Mesothelial cell of epicardium (in vitro differentiated cells): ENCODE results near the gene RRM2. TPM values are rescaled to one million over a fixed set of nuclear protein-coding genes. Genes with fewer than 3 reads are reported as not detected.

Experiments
- DNase-seq, 2 experiments: peaks; one replicate each; pipeline ENCODE4 v3.0.0; 2021; ENCODE audit warnings: low spot score in 2 of 2; ENCODE audit not compliant: unreplicated experiment in 2 of 2
- H3K27ac Mint-ChIP-seq: 2 replicates; pipeline ENCODE4 v1.8.0; 2021; ENCODE audit warnings: mixed read lengths
- H3K27me3 Mint-ChIP-seq: 2 replicates; pipeline ENCODE4 v1.8.0; 2021; ENCODE audit warnings: low read depth, mixed read lengths
- H3K36me3 Mint-ChIP-seq: 2 replicates; pipeline ENCODE4 v1.8.0; 2021; ENCODE audit warnings: mixed read lengths
- H3K4me1 Mint-ChIP-seq: 2 replicates; pipeline ENCODE4 v1.8.0; 2021; ENCODE audit warnings: mixed read lengths
- H3K4me3 Mint-ChIP-seq: 2 replicates; pipeline ENCODE4 v1.8.0; 2021; ENCODE audit warnings: mild to moderate bottlenecking, moderate library complexity, mixed read lengths
- H3K9me3 Mint-ChIP-seq: 2 replicates; pipeline ENCODE4 v1.8.0; 2021; ENCODE audit warnings: mixed read lengths
- total RNA-seq: library from RNA; stranded (reverse); gene quantifications from 3 replicates; pipeline ENCODE4 v1.2.1, GENCODE V29; 2021
- TF ChIP-seq, protein P1 (sequence below): fragments of 200-600 bp; sonication (generic); IDR thresholded peaks from one replicate; pipeline ENCODE4 v1.5.0; 2021; ENCODE audit warnings: antibody characterized with exemption; ENCODE audit not compliant: unreplicated experiment

The RRM2 gene
- total RNA-seq, 1 donor from 2014 or later: 30.8 TPM

DNA sequence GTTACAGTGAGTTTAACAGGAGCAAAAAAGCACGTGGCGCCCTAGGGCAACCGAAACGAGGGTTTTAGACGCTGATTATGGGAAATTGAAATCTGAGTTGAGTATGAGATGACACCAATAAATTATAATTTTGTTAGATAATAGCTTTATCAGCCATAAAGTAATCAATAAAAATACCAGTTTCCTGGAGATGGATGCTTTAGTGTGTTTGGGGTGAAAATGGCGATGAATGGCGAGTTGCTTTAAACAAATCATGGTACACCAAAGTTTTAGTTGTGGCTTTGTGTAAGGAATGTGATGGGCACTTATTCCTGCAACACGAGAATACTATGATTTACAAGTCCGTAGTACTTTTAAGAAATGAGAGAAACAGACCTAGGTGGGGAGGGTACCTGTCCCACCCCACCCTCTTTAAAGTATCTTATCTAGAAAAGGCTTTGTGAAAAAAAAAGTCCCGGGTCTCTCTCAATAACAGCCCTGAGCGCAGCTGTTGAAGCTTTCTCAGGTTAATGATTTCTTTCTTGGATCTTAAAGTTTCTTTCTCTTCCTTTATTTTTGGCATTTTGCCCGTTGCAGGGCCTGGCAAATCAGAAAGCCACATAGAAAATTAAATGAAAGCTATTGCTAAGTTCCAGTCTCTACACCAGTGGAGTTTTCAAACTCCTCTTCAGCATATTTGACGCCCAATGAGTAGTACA is 1.5 kb upstream of the RRM2 start:
- Mint-ChIP-seq H3K9me3 (no peaks in the 10 kb centered on the region), H3K4me1 (peaks cover 35% of the 10 kb centered on the region), H3K27ac (peak overlapping the region; percentile 52), H3K4me3 (peak overlapping the region; percentile 92), H3K36me3 (no peaks in the 10 kb centered on the region), H3K27me3 (peaks cover 6% of the 10 kb centered on the region)
- no peak for DNase-seq
- TF ChIP-seq, protein P1, sequence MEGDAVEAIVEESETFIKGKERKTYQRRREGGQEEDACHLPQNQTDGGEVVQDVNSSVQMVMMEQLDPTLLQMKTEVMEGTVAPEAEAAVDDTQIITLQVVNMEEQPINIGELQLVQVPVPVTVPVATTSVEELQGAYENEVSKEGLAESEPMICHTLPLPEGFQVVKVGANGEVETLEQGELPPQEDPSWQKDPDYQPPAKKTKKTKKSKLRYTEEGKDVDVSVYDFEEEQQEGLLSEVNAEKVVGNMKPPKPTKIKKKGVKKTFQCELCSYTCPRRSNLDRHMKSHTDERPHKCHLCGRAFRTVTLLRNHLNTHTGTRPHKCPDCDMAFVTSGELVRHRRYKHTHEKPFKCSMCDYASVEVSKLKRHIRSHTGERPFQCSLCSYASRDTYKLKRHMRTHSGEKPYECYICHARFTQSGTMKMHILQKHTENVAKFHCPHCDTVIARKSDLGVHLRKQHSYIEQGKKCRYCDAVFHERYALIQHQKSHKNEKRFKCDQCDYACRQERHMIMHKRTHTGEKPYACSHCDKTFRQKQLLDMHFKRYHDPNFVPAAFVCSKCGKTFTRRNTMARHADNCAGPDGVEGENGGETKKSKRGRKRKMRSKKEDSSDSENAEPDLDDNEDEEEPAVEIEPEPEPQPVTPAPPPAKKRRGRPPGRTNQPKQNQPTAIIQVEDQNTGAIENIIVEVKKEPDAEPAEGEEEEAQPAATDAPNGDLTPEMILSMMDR: no peak

DNA sequence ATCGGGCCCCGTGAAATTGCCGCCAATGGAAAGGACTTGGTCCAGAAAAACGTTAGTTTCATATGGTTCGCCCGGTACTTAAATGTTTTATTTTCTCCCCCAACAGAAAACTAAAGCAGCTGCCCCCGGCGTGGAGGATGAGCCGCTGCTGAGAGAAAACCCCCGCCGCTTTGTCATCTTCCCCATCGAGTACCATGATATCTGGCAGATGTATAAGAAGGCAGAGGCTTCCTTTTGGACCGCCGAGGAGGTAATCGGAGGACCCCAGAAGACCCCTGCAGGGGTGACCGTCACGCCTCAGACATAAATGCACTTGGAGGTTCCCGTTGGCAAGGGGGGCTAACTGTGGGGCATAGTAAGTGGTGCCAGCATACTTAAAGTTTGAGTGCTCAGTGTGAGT is 742 bp downstream of the RRM2 start:
- peak overlapping the region; percentile 84 for H3K4me3 Mint-ChIP-seq
- H3K27me3 Mint-ChIP-seq: peaks cover 6% of the 10 kb centered on the region
- H3K27ac Mint-ChIP-seq: no peak overlapping the region
- no peaks in the 10 kb centered on the region for H3K9me3 Mint-ChIP-seq
- H3K36me3 Mint-ChIP-seq: peaks cover 3% of the 10 kb centered on the region
- DNase-seq: no peak
- peaks cover 42% of the 10 kb centered on the region for H3K4me1 Mint-ChIP-seq
- TF ChIP-seq, protein P1: no peak

DNA sequence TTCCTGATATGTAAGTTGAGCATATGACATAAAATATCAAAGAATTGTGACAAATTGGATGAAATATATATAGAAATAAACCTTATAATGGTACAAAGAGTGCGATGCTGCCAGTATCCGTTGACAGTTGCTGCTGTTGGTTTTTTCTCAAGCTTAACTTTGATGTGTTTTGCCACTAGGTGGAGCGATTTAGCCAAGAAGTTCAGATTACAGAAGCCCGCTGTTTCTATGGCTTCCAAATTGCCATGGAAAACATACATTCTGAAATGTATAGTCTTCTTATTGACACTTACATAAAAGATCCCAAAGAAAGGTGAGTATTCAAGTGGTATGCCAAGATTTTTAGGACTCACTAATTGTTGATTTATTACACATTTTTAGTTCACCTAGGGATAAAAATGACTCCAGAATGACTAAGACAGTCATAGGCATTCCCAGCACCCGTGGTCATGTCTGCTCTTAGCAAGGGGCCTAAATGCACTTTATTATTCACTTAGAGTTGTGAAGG is 2.1 kb downstream of the RRM2 start:
- DNase-seq: no peak
- peaks cover 10% of the 10 kb centered on the region for H3K36me3 Mint-ChIP-seq

DNA sequence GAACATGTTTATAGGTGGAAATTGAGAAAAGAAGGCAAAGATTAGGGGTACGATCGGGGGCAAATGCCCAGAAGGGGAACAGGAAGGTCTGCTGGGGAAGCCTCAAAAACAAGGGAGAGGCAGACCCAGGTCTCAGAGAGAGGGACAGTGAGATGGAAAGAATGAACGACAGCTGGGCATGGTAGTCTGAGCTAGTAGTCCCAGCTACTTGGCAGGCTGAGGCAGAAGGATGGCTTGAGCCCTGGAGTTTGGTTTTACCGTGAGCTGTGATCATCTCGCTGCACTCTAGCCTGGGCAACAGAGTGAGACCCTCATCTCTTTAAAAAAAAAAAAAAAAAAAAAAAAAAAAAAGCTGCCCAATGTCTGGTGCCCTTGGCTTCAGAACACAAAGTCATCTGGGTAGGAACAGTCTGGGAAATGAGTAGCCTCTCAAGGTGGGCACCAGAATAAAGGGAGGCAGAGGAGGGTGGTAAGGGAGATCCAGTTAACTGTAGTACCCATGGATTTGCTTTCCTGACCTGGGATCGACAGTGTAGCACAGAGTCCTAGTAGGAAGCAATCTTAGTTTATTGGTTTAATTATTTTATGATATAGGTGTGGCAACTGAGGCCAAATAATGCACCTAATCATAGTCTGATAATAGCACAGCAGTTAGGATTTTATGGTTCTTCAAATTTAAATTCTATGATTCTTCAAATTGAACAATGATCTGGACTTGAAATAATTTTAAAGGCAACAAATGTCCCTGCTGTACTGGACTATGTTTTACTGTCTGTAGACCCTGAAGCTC is 3.5 kb downstream of the RRM2 start:
- H3K4me3 Mint-ChIP-seq: no peak overlapping the region
- H3K9me3 Mint-ChIP-seq: no peaks in the 10 kb centered on the region
- H3K36me3 Mint-ChIP-seq: peaks cover 10% of the 10 kb centered on the region
- TF ChIP-seq, protein P1: no peak
- peaks cover 6% of the 10 kb centered on the region for H3K27me3 Mint-ChIP-seq
- no peak for DNase-seq
- peaks cover 38% of the 10 kb centered on the region for H3K4me1 Mint-ChIP-seq
- no peak overlapping the region for H3K27ac Mint-ChIP-seq

More for the DNA sequence above, 2.1 kb downstream of the RRM2 start:
- peaks cover 44% of the 10 kb centered on the region for H3K4me1 Mint-ChIP-seq
- TF ChIP-seq, protein P1: peak; percentile 77
- H3K9me3 Mint-ChIP-seq: no peaks in the 10 kb centered on the region
- H3K27ac Mint-ChIP-seq: peak overlapping the region; percentile 36
- H3K27me3 Mint-ChIP-seq: peaks cover 6% of the 10 kb centered on the region
- peak overlapping the region; percentile 84 for H3K4me3 Mint-ChIP-seq

DNA sequence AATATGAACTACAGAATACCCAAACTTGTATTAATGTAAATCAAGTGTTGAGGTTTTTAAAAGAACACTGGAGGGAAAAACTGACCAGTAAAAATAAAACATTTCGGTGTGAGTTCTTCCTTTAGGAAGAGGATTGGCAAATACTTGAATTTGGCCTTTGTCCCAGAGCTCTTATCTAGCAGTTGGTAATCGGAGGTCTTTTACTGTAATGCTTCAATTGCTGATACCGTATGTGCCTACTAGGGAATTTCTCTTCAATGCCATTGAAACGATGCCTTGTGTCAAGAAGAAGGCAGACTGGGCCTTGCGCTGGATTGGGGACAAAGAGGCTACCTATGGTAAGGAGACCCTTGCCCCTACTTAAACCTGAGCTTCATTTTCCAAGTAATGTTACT is 4.1 kb downstream of the RRM2 start:
- no peak overlapping the region for H3K4me3 Mint-ChIP-seq

More for the DNA sequence above, 4.1 kb downstream of the RRM2 start:
- Mint-ChIP-seq H3K4me1 (peaks cover 32% of the 10 kb centered on the region), H3K27me3 (peaks cover 6% of the 10 kb centered on the region), H3K36me3 (peaks cover 10% of the 10 kb centered on the region), H3K27ac (no peak overlapping the region), H3K9me3 (no peaks in the 10 kb centered on the region)
- TF ChIP-seq, protein P1: no peak
- DNase-seq: no peak
